Loucy (cell line): ENCODE measurements around the gene ELAVL1.

ENCODE experiments used
- H2AFZ ChIP-seq: fragments of 200-600 bp; sonication (generic); 2 replicates; pipeline ENCODE4 v1.6.0; 2016; ENCODE audit warnings: antibody characterized with exemption, mild to moderate bottlenecking, low read length, moderate library complexity
- H3F3A ChIP-seq: fragments of 200-600 bp; 2 replicates; pipeline ENCODE4 v1.6.0; 2016; ENCODE audit warnings: antibody characterized with exemption, low read depth, mild to moderate bottlenecking
- H3K27me3 ChIP-seq: fragments of 200-600 bp; sonication (generic); 2 replicates; pipeline ENCODE4 v1.6.1; 2014; ENCODE audit warnings: low read length, mild to moderate bottlenecking; ENCODE audit not compliant: insufficient read depth, poor library complexity, severe bottlenecking
- H3K36me3 ChIP-seq: fragments of 200-600 bp; sonication (generic); 2 replicates; pipeline ENCODE4 v1.6.1; 2016; ENCODE audit warnings: low read length; ENCODE audit not compliant: insufficient read depth
- H3K4me1 ChIP-seq: fragments of 200-600 bp; sonication (generic); 2 replicates; pipeline ENCODE4 v1.5.1; 2014; ENCODE audit warnings: low read length, mild to moderate bottlenecking; ENCODE audit not compliant: insufficient read depth, poor library complexity, severe bottlenecking
- H3K4me2 ChIP-seq: fragments of 200-600 bp; sonication (generic); 2 replicates; pipeline ENCODE4 v1.6.0; 2014; ENCODE audit warnings: antibody characterized with exemption, low read length, low read depth, mild to moderate bottlenecking; ENCODE audit not compliant: poor library complexity, severe bottlenecking
- H3K4me3 ChIP-seq: fragments of 200-600 bp; sonication (generic); 2 replicates; pipeline ENCODE4 v1.5.1; 2014; ENCODE audit warnings: low read length, mild to moderate bottlenecking, mixed read lengths; ENCODE audit not compliant: poor library complexity, severe bottlenecking
- H3K79me2 ChIP-seq: fragments of 200-600 bp; sonication (generic); 2 replicates; pipeline ENCODE4 v1.6.1; 2014; ENCODE audit warnings: low read length; ENCODE audit not compliant: insufficient read depth
- H3K9ac ChIP-seq: fragments of 200-600 bp; sonication (generic); 2 replicates; pipeline ENCODE4 v1.6.0; 2014; ENCODE audit warnings: mild to moderate bottlenecking, low read depth, low read length, moderate library complexity; ENCODE audit not compliant: poor library complexity, severe bottlenecking
- H3K9me2 ChIP-seq: fragments of 200-600 bp; sonication (generic); replicated peaks from 2 replicates; pipeline ENCODE4 v1.6.1; 2016; ENCODE audit warnings: low read depth, low read length, mixed read lengths
- H3K9me3 ChIP-seq: fragments of 200-600 bp; sonication (generic); 2 replicates; pipeline ENCODE4 v1.6.1; 2014; ENCODE audit warnings: mild to moderate bottlenecking, antibody characterized with exemption, low read length, low read depth; ENCODE audit not compliant: insufficient read depth
- H4K20me1 ChIP-seq: fragments of 200-600 bp; sonication (generic); 2 replicates; pipeline ENCODE4 v1.6.0; 2014; ENCODE audit warnings: antibody characterized with exemption, low read length, mild to moderate bottlenecking; ENCODE audit not compliant: insufficient read depth, poor library complexity, severe bottlenecking
- EZH2phosphoT487 ChIP-seq: fragments of 200-600 bp; IDR thresholded peaks from 2 replicates; pipeline ENCODE4 v1.6.1; 2018; ENCODE audit warnings: antibody characterized with exemption, mild to moderate bottlenecking, moderate library complexity, borderline replicate concordance
- TF ChIP-seq, protein P1 (sequence below): fragments of 200-600 bp; sonication (generic); conservative IDR thresholded peaks from 2 replicates; pipeline ENCODE4 v1.5.1; 2014; ENCODE audit warnings: mild to moderate bottlenecking, antibody characterized with exemption, low read length

ELAVL1 gene

DNA sequence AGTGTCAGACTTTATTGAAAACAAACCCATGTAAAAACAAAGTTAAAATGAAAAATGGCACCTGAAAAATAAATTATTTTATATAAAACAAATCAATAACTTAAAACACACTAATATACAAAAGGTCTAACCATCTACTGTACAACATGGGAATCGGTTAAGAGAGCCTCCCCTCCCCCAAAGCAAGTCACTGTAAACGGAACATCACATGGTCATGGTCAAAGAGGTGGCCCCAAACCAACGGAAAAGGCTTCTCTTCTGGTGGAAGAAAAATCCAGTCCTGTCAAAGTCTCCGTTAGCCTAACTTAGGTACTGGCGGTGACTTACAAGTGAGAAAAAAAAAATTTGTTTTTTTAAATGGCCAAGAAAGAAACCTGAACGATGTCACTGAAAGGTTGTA, 46.2 kb downstream of the ELAVL1 start:
- Histone ChIP-seq H3K9me2 (no peaks in the 10 kb centered on the region), H3K79me2 (no peaks in the 10 kb centered on the region), H3F3A (no peaks in the 10 kb centered on the region), H3K9me3 (no peaks in the 10 kb centered on the region), H2AFZ (no peak overlapping the region), H3K4me2 (no peak overlapping the region), H3K27me3 (no peaks in the 10 kb centered on the region), H4K20me1 (no peaks in the 10 kb centered on the region), H3K4me1 (no peaks in the 10 kb centered on the region), H3K36me3 (peaks cover 56% of the 10 kb centered on the region; the same call in 1 of the 2 replicates), H3K9ac (no peak overlapping the region), H3K4me3 (no peak overlapping the region)
- TF ChIP-seq, protein P1, sequence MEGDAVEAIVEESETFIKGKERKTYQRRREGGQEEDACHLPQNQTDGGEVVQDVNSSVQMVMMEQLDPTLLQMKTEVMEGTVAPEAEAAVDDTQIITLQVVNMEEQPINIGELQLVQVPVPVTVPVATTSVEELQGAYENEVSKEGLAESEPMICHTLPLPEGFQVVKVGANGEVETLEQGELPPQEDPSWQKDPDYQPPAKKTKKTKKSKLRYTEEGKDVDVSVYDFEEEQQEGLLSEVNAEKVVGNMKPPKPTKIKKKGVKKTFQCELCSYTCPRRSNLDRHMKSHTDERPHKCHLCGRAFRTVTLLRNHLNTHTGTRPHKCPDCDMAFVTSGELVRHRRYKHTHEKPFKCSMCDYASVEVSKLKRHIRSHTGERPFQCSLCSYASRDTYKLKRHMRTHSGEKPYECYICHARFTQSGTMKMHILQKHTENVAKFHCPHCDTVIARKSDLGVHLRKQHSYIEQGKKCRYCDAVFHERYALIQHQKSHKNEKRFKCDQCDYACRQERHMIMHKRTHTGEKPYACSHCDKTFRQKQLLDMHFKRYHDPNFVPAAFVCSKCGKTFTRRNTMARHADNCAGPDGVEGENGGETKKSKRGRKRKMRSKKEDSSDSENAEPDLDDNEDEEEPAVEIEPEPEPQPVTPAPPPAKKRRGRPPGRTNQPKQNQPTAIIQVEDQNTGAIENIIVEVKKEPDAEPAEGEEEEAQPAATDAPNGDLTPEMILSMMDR: no peak
- TF ChIP-seq EZH2phosphoT487: no peak

DNA sequence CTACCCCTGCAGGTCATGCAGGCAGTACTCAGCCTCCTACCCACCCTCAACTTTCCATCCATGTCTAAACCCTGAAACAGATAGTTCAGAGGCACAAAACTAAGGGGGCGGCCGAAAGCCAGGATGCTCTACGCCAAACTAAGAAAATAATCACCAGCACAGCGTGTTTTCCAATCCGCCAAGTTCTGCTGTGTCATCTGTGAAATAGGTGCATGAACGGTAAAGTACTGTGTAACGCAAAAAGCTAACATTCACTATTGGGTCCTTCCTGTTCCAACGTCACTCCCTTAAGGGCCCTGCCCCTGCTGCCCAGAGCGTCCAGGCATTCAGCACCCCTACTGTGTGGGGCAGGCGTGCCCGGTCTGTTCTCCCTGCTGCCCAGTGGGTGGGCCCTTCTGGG, 49.7 kb downstream of the ELAVL1 start:
- Histone ChIP-seq H3K4me2 (no peak overlapping the region), H3K9me2 (no peaks in the 10 kb centered on the region), H3K9me3 (no peaks in the 10 kb centered on the region), H4K20me1 (no peaks in the 10 kb centered on the region), H3K4me1 (peaks cover 4% of the 10 kb centered on the region), H3F3A (no peaks in the 10 kb centered on the region), H3K9ac (no peak overlapping the region), H2AFZ (no peak overlapping the region), H3K27me3 (no peaks in the 10 kb centered on the region), H3K79me2 (no peaks in the 10 kb centered on the region), H3K4me3 (no peak overlapping the region), H3K36me3 (peaks cover 21% of the 10 kb centered on the region; the same call in 1 of the 2 replicates)
- no peak for TF ChIP-seq EZH2phosphoT487
- TF ChIP-seq, protein P1: no peak

DNA sequence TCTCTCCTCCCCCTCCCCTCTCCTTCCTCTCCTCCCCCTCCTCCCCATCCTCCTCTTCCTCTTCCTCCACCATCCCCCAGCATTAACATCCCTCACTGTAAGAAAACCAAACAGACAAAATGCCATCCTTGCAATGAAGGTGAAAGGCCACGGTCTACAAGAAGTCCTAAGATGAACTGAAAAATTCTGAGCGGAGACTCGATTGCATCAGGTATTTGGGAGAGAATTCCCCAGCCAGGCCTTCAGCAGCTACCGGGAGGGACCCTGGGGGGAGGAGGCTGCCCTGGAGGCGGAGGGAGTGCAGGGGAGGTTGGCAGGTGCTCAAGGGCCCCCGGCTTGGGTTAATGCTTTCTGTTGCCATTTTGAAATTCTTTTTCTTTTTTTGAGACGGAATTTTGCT, 51.9 kb downstream of the ELAVL1 start:
- no peak overlapping the region for H3K4me2 ChIP-seq
- no peaks in the 10 kb centered on the region for H3F3A ChIP-seq
- H2AFZ ChIP-seq: no peak overlapping the region
- no peak overlapping the region for H3K4me3 ChIP-seq
- TF ChIP-seq EZH2phosphoT487: no peak
- TF ChIP-seq, protein P1: no peak
- no peaks in the 10 kb centered on the region for H3K9me2 ChIP-seq
- H4K20me1 ChIP-seq: no peaks in the 10 kb centered on the region
- H3K27me3 ChIP-seq: no peaks in the 10 kb centered on the region
- H3K79me2 ChIP-seq: no peaks in the 10 kb centered on the region
- no peak overlapping the region for H3K9ac ChIP-seq
- H3K36me3 ChIP-seq: peaks cover 9% of the 10 kb centered on the region; the same call in 1 of the 2 replicates
- peaks cover 4% of the 10 kb centered on the region for H3K4me1 ChIP-seq
- no peaks in the 10 kb centered on the region for H3K9me3 ChIP-seq
